GM15510 (cell line): Measurements from ENCODE around the gene ERCC6L.

ENCODE experiments used
- POLR2A ChIP-seq: IDR thresholded peaks from 3 replicates; pipeline ENCODE4 v1.6.1; 2011; ENCODE audit warnings: borderline replicate concordance; ENCODE audit not compliant: insufficient read length; ENCODE audit errors: extremely low read depth

Gene ERCC6L

GRCh38 chrX:72208126-72208800 is 30.6 kb downstream of the ERCC6L start:
- no peak for TF ChIP-seq POLR2A

- TF ChIP-seq POLR2A, result no peak
Observed at GRCh38 chrX:72207366-72207765, 31.5 kb downstream of the ERCC6L start.

- TF ChIP-seq POLR2A, result no peak
Observed at GRCh38 chrX:72205706-72206105, 33.1 kb downstream of the ERCC6L start.

DNA sequence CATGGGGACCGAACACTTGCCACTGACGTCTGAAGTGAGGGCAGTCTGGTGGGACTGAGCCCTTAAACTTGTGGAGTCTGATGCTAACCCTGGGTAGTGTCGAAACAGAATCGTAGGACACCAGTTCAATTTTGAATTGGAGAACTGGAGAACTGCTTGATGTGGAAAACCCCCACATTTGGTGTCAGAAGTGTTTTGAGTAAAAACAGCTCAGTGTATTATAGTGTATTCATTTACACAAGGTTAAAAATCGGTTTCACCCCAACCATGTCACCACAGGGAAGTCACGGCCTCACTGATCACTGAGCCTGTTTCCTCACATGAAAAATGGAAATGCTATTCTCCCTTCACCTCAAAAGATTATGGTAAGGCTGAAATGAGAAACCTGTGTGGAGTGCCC is 35.4 kb downstream of the ERCC6L start:
- TF ChIP-seq POLR2A, result no peak

DNA sequence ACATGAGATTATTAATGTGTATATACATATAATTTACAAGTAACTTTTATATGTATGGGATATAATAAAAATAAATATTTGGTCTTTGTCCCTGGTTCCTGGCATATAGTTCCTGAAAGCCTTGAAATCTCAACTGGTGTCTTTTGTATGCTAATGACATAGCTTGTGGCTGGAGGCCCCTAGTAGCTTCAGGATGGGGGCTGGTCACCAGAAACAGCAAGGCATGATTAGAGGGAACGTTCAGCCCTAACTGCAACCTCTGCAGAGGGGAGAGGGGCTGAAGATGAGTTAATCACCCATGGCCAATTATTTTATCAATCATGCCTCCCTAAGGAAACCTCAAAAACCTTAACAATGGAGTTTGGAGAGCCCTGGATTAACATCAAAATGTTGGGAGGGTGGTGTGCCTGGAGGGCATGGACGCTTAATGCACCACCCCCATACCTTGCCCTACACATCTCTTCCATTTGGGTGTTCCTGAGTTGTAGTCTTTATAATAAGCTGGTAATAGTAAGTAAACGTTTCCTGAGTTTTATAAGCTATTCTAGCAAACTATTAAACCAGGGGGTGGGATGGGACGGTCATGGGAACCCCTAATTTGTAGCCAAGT is 35.9 kb downstream of the ERCC6L start:
- TF ChIP-seq POLR2A, result no peak

DNA sequence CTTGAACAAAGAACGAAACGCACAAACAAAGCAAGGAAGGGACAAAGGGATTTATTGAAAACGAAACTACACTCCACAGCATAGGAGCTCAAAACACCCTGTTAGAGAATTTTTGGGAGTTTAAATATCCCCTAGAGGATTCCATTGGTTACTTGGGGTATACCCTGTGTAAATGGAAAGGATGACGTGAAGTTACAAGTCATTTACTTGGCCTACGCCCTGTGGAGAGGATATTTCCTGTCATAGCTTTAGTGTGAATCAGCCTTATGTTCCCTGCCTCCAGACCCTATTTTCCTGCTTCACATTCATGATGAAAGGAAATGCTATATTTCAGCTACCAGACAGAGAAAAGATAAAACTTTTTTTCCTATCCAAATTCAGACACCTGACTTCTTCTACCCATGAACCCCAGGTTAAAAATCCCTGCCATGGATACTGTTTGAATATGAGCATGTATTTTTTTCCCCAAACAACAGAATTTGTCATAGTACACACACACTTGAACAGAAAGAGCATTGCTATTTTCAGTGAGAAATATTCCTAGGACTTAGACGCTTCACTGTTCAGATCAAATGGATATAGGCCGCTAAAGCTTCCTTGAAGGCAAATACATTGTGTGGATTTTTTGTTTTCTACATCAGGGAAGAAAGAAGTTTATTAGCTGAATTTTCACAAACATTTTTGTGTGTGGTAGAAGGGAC is 36.8 kb downstream of the ERCC6L start:
- TF ChIP-seq POLR2A, result no peak

GRCh38 chrX:72182924-72183323 is 55.9 kb downstream of the ERCC6L start:
- no peak for TF ChIP-seq POLR2A

DNA sequence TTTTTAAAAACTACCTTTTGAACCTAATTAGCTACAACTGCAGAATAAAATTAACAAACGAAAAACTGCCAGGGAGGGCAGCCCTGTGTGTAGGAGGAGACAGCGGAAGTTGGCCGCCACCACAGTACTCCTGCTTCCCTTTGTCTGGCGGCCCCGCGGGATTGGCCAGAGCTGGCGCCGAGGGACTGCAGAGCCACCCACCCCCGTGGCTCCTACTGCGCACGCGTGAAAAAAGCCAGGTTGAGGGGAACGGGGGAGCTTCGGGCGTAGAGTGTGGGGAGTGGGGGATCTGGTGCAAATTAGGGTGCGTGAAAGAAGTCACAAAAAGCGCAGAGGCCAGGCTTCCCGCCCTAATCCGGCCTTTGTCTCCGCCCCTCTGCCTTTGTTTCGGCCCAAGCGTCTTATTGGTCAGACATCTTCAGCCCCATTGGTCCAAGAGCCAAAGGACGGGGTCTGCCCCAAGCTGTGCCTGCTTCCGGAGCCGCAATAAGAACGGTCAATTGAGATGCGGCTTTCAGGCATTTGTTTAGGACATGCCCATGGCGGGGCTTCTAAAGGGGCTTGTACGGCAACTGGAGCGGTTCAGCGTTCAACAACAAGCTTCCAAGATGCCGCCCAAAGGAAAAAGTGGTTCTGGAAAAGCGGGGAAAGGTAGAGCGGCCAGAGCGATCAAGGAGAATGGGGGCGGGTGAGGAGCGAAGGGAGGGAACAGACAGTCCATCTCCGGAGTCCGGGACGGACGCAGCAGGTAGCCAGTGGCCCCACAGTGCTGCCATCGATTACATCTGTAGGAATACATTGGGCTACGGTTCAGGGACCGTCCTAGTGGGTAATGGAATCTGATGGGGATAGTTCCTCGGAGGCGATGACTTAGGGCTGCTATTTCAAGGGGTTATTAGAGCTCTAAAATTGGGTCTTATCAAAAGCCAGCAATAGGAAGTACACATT is 57.4 kb downstream of the ERCC6L start, which contains the start of gene PIN4:
PIN4 (plus strand) TSS at position 580 of the 948 bp plus-strand sequence; CDS start at position 609, 29 bp downstream.
- no peak for TF ChIP-seq POLR2A

DNA sequence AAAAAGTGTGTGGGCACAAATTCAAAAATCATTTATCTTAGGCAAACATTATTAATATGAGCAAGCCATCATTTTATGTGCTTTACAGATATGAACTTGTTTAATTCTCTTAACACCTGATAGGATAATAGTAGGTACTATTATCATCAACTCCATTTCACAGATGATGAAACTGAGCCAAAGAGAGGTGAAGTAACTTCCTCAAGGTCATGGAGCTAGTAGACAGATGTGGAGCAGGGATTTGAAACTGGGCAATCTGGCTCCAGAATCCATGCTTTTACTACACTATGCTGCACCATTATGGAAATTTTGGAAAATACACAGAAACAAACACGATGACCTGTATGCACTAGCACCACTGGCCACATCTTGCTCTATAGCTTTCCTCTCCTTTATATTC is 58.3 kb downstream of the ERCC6L start:
- no peak for TF ChIP-seq POLR2A

- TF ChIP-seq POLR2A, result no peak
Observed at GRCh38 chrX:72176981-72177380, 61.8 kb downstream of the ERCC6L start.

- TF ChIP-seq POLR2A, result no peak
Observed at GRCh38 chrX:72169008-72169728, 69.7 kb downstream of the ERCC6L start.

DNA sequence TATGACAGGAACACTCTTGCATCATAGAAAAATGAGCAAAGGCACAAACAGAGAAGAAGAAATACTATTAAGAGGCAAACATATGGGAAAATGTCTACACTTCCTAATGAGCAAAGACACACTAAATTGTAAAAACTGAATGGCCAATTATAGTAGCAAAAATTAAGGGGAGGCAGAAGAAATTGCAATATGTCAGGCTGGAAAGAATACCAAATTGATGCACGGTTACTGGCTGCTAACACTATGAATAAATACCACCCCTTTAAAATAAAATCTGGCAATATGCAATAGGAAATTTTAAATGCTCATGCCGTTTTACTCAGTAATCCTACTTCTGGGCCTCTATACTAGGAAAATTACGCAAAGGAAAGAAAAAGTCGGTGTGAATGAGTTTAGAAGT is 73.3 kb downstream of the ERCC6L start:
- TF ChIP-seq POLR2A, result no peak

- TF ChIP-seq POLR2A, result no peak
Observed at GRCh38 chrX:72159769-72160168, 79.1 kb downstream of the ERCC6L start.

GRCh38 chrX:72158773-72159172 is 80.1 kb downstream of the ERCC6L start:
- TF ChIP-seq POLR2A, result no peak
